Measurements from ENCODE around the gene FLNB. TPM values are rescaled to one million over a fixed set of nuclear protein-coding genes. Genes with fewer than 3 reads are reported as not detected.

Gene FLNB
- total and polyA plus RNA-seq, 2 of the 4 experiments (the other 2 are of a cell fraction): 78.0 to 136 TPM

GRCh38 chr3:58175187-58175436 lies 166.9 kb downstream of the FLNB start:
- ATAC-seq (ENCODE audit: low read depth) (no peak), DNase-seq (no peak)
- Histone ChIP-seq H4K8ac (ENCODE audit: low read depth in 2 of 2, low read length in 2 of 2) (peak overlapping the region in 1 of 2 experiments; percentile 75; a peak in 2 of 4 replicates), H3K56ac (ENCODE audit: extremely low read depth, insufficient read depth, low read length) (no peak overlapping the region), H3K36me3 (ENCODE audit: control insufficient read depth, insufficient read depth, low read length) (peaks cover 22% of the 10 kb centered on the region), H2BK15ac (ENCODE audit: low read depth, low read length) (no peak overlapping the region), H3K4me3 (ENCODE audit: insufficient read depth, low read depth, low read length) (no peak overlapping the region), H3K9ac (ENCODE audit: low read depth, low read length) (no peak overlapping the region), H4K20me1 (ENCODE audit: insufficient read depth, low read length) (peaks cover 4% of the 10 kb centered on the region), H2BK120ac (ENCODE audit: low read depth, low read length) (peak overlapping the region; percentile 16; the same call in 1 of the 2 replicates), H3K18ac (ENCODE audit: low read depth, low read length) (no peak overlapping the region), H3K14ac (replicated peaks; ENCODE audit: low read depth, low read length) (peak overlapping the region; percentile 43), H3K4me1 (ENCODE audit: control insufficient read depth, insufficient read depth, low read length) (peaks cover 7% of the 10 kb centered on the region), H2BK20ac (ENCODE audit: low read depth, low read length) (no peak overlapping the region), H3K4ac (ENCODE audit: low read depth, low read length) (peak overlapping the region; percentile 54), H4K5ac (ENCODE audit: low read depth, low read length) (no peak overlapping the region; the same call in 1 of the 2 replicates), H3K4me2 (ENCODE audit: low read depth, low read length) (peak overlapping the region; percentile 51; the same call in 1 of the 2 replicates), H3K79me1 (ENCODE audit: low read depth in 1 of 2, low read length in 2 of 2) (no peaks in the 10 kb centered on the region), H2AK9ac (replicated peaks; ENCODE audit: low read depth, low read length, poor library complexity) (peak overlapping the region; percentile 18), H3K27ac (ENCODE audit: insufficient read depth, low read length) (no peak overlapping the region), H2BK5ac (ENCODE audit: low read depth, low read length, poor library complexity, severe bottlenecking) (no peak overlapping the region), H3K27me3 (ENCODE audit: control insufficient read depth, insufficient read depth, low read length) (no peaks in the 10 kb centered on the region; the same call in 1 of the 2 replicates), H3K9me3 (ENCODE audit: control insufficient read depth, insufficient read depth, low read length) (no peaks in the 10 kb centered on the region), H2AK5ac (ENCODE audit: low read depth, low read length) (no peak overlapping the region), H2AFZ (replicated peaks; ENCODE audit: low read length, poor library complexity) (peak overlapping the region; percentile 60), H3K23ac (ENCODE audit: low read depth, low read length) (0 out of 2 replicates have a peak overlapping the region, but pooled peaks have one; percentile 26), H3K9me1 (ENCODE audit: insufficient read depth, low read length) (no peaks in the 10 kb centered on the region), H4K91ac (ENCODE audit: insufficient read depth, low read depth, low read length) (no peak overlapping the region)
- WGBS, 2 experiments (ENCODE audit: extremely low coverage in 2 of 2, insufficient read length in 1 of 2): no CpG with 5 or more reads among the region's 3 CpGs
- no TSS peak for BruUV-seq (replicated peaks)
- ChIA-PET POLR2A (ENCODE audit: unreplicated experiment) (no interaction called here), CTCF (no interaction called here)
- TF ChIP-seq NFE2L2 (IDR thresholded peaks at IDR 0.05; ENCODE audit: low read depth, low read length) (no peak), USF2 (IDR thresholded peaks at IDR 0.05; ENCODE audit: low read depth, low read length) (no peak), MAZ (IDR thresholded peaks at IDR 0.05; ENCODE audit: borderline replicate concordance, low read depth, low read length) (no peak)
- in situ Hi-C loops (cut with MboI; ENCODE audit: low sequenced_read_pairs): loop anchor here (25.0 kb wide), 1 partner anchor 237 kb away; no protein-coding TSS in a partner anchor
- intact Hi-C loops (cut with micrococcal nuclease): loop anchor here (2.0 to 5.0 kb wide), 2 partner anchors 42 to 166 kb away; partner anchors contain the start of gene FLNB
- dilution Hi-C loops (cut with HindIII; ENCODE audit: low sequenced_read_pairs, unreplicated experiment): no loop called here
